Caki2 (cell line): ENCODE data around the gene ILK. TPM values are rescaled to one million over a fixed set of nuclear protein-coding genes. Genes with fewer than 3 reads are reported as not detected.
A peak's percentile ranks its signal among the peaks of the same experiment; 100 is the strongest.

Experiments used
- DNase-seq: peaks from one replicate; pipeline ENCODE4 v3.0.0-alpha.2; 2015; ENCODE audit warnings: low read depth
- in situ Hi-C: cut with HindIII; loops from 2 replicates; pipeline ENCODE4 v1.10.0; 2016; ENCODE audit warnings: low sequenced_read_pairs, low pct_unique_long_range_greater_than_20kb, mixed read lengths
- total RNA-seq: library from RNA; depleted of rRNA; stranded (reverse); fragments of >200 nt; shearing (Covaris generic); gene quantifications from 2 replicates; pipeline ENCODE4 v1.2.3, GENCODE V29; 2014; ENCODE audit warnings: low replicate concordance

ILK gene
- total RNA-seq, 1 experiment from 2014 or later = 153 TPM

GRCh38 chr11:6599881-6600390 is 3.6 kb upstream of the ILK start:
- in situ Hi-C loops = no loop called here

GRCh38 chr11:6601041-6601461 is 2.5 kb upstream of the ILK start:
- no peak for DNase-seq
- in situ Hi-C loops = no loop called here

More at GRCh38 chr11:6599881-6600390, 3.6 kb upstream of the ILK start:
- DNase-seq = no peak

DNA sequence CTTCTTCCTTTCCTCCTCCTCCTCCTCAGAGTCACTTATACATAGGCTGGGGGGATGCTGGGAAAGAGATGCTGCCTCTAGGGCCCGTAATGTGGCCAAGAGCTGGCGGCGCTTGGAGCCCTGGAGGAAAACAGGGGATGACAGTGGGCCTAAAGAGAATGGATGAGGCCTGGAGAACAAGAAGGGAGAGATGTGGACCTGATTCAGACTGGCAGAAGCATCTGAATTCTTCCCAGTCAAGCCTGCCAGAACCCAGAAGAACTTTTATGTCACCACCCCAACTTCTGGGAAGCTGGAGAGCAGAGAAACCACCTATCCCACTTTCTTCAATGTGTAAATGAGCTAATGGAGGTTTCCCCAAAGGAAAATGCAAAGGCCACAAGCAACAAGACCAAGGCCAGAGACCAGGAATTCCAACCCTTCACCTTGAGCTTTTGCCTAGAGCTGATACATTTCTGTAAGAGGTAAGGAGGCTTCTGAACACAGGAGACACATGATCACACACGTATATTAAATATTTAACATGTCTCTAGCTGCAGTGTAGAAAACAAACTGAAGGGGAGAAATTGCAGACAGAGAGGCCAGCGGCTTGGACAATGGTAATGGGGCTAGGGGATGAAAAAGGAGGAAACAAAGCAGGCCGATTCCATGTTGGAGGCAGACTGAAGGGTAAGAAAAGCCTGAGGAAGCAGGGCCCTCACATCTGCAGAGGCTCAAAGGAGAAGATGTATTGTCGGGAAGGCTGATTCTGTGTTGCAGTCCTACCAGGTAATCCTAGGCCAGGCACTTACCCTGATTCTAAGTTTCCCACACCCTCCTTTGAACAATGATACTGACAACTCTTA is 1.3 kb upstream of the ILK start:
- in situ Hi-C loops = no loop called here
- DNase-seq = no peak

DNA sequence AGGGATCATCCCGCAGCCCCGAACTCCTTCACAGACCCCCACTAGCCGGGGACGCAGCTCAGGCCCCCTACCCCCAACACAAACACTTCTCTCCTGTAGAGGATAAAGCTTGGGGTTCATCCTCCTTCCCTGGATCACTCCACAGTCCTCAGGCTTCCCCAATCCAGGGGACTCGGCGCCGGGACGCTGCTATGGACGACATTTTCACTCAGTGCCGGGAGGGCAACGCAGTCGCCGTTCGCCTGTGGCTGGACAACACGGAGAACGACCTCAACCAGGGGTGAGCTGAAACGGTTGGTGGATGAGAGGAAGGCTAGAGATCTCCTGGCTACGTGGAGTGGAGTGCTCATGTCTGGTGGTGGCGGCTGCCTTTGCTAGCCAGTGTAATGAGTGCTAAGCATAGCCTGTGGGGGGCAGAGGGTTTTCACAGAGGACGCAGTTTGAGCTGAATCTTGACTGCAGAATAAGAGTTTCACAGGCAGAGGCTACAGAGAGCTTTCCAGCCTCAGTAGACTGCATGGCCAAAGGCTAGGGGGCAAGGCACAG is 580 bp downstream of the ILK start:
- in situ Hi-C loops = no loop called here

DNA sequence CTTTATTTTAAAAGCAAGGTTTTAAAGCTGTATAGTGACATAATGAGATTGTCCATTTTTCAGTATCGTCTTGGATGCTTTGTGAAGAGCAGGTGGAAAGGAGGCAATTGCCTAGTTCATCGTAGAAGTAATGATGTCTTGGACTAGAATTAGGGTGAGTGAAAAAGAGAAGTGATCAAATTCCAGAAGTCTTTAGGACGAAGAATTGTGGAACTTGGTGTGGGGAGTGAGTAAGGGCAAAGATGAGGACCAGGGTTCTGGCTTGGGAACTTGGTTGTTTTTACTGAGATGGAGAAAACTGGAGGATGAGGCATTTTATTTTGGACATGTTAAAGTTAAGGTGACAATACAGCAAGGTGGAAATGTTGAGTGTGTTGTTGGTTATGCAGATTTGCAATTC is 1.2 kb downstream of the ILK start:
- in situ Hi-C loops = no loop called here
- no peak for DNase-seq

More for the DNA sequence above, 580 bp downstream of the ILK start:
- DNase-seq = peak; percentile 49

GRCh38 chr11:6606471-6607189 is 3.1 kb downstream of the ILK start:
- in situ Hi-C loops = no loop called here
- peak; percentile 91 for DNase-seq

- DNase-seq = no peak
- in situ Hi-C loops = no loop called here
Observed at GRCh38 chr11:6607190-6607795, 3.7 kb downstream of the ILK start.

DNA sequence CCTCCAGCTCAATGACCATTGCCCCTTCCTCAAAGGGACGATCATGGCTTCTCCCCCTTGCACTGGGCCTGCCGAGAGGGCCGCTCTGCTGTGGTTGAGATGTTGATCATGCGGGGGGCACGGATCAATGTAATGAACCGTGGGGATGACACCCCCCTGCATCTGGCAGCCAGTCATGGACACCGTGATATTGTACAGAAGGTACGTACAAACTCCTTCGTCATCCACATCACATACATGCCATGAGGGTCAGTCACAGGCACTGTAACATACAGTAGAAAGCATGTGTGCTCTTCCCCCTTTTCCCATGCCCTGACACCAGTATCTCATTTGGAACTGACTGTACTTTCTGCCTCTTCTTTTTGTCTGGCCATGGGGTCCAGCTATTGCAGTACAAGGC is 4.4 kb downstream of the ILK start:
- no peak for DNase-seq
- in situ Hi-C loops = no loop called here

DNA sequence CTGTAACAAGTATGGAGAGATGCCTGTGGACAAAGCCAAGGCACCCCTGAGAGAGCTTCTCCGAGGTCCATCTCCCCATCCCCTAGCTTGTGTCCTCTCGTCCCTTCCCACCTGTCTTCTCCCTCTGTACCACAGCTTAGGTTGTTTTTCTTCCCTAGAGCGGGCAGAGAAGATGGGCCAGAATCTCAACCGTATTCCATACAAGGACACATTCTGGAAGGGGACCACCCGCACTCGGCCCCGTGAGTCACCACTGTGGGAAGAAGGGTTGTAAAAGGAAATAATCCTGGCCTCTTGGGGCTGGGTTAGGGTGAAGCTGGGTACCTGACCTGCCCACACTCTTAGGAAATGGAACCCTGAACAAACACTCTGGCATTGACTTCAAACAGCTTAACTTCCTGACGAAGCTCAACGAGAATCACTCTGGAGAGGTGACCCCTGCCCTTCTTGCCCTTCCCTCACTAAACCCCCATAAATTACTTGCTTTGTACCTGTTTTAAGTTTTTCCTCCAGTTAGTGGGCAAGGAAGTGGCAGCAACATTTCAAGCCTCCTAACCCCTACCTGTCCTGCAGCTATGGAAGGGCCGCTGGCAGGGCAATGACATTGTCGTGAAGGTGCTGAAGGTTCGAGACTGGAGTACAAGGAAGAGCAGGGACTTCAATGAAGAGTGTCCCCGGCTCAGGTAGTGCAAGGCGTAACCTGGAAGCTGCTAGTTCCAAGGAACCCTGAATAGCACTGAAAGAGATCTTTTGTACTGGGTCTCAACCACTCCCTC is 5.3 kb downstream of the ILK start:
- no peak for DNase-seq
- in situ Hi-C loops = no loop called here

DNA sequence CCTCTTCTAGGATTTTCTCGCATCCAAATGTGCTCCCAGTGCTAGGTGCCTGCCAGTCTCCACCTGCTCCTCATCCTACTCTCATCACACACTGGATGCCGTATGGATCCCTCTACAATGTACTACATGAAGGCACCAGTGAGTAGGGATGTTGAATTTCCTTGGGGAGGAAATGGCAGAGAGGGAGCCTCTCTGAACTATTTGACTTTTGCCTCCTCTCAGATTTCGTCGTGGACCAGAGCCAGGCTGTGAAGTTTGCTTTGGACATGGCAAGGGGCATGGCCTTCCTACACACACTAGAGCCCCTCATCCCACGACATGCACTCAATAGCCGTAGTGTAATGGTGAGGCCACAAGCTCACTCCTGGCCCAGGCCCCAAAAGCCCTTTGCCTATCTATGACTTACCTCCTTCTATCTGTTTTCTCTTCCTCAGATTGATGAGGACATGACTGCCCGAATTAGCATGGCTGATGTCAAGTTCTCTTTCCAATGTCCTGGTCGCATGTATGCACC is 6.0 kb downstream of the ILK start:
- in situ Hi-C loops = no loop called here
- DNase-seq = no peak

DNA sequence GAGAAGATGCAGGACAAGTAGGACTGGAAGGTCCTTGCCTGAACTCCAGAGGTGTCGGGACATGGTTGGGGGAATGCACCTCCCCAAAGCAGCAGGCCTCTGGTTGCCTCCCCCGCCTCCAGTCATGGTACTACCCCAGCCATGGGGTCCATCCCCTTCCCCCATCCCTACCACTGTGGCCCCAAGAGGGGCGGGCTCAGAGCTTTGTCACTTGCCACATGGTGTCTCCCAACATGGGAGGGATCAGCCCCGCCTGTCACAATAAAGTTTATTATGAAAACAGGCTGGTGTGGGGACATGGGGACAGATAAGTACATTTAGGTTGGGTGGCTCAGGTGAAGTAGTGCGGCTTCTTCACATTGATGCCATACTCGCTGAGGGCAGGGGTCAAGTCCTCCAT is 7.0 kb downstream of the ILK start:
- no peak for DNase-seq
- in situ Hi-C loops = no loop called here

DNA sequence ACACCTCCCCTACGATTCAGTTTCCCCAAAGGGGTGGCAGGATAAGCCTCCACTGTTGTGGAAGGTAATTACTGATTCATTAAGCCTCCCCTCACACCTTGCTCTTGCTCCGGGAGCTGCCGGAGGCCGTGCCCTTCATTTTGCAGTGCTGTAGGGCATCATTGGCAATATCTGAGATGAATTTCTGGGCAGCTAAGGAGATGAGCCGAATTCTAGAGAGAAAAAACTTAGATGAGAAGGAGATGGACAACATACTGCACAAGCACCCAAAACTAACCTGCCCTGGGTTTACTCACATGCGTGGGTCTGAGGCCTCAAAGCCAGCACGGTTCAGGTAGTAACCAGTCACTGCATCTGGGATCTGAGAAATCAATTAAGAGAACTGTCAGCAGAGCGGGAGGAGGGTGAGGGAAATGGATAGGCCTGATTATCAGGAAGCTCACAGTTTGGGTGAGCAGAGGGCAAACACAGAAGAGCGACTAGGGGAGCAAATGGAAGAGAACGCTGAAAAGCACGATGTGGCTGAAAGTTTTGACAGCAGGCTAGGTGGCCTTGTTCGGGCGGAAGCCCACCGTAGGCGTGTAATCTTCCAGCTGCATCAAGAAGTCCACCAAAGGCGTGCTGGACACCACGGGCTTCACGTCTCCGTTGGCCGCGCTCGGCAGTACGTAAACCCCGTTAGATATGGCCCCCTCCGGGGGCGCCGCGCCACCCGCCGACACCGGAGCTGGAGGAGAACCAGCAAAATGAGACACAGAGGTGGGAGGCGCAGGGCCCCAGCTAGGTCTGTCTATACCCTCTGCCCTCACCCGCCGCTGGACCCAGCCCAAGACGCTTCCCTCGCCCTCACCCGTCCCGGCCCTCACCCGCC is 7.8 kb downstream of the ILK start:
- in situ Hi-C loops = no loop called here
- peak; percentile 13 for DNase-seq

GRCh38 chr11:6611963-6612212 is 8.3 kb downstream of the ILK start:
- in situ Hi-C loops = no loop called here
- no peak for DNase-seq

DNA sequence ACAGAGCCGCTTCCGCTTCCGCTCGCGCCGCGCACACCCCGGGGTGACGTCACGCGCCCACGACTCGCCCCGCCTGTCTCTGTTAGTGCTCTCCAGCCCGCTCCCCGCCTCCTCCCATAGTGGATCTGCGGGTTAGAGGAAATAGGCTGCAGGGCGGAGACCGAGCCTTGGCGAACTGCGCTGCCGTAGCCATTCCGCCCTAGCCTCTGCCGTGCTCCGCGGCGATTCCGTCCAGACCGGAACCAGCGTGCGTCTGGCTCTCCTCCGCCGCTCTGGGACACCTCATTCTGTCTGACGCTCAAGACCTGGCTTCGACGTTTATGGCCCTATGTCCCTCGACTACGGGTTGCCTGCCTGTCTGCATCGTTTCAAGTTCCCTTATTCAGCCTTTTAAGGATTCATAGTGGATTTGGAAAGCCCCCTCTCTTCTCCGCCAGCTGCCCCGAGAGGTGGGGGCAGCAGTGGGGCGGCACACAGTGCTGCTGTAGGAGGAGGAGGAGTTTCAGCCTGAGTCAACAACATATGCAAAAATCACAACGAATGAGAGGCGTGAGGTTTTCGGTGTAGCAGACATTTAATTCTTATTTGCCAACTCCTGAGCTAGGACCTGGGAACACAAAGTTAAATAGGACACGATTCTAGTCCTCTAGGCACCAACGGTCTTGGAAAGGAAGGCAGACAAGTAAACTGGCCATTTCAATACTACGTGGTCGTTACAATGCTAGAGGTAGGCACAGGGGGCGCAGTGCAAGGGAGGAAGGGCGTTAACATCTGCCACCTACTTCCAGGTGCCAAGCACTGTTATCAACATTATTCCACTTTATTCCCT is 8.9 kb downstream of the ILK start, which contains the start of gene TAF10:
TSS of gene TAF10 (minus strand) at position 4 of the 829 bp plus-strand sequence. CDS start 27 bp downstream, outside the sequence.
- peak; percentile 91 for DNase-seq
- in situ Hi-C loops = no loop called here

DNA sequence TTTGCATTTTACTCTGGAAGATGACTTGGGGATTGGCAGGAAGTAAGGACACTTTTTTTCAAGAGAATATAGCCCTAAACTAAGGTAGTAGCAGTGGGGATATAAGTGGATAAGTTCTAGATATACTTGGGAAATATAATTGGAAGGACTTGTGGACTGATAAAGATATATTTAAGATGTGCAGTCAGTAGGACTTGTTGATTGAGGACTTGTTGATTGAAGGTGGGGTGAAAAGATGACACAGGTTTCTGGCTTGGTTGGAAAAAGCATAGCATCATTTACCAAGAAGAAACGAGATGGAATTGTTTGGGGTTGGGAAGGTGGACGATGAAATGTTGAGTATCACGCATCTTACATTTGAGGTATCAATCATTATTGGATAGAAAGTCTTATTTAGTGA is 9.9 kb downstream of the ILK start:
- DNase-seq = no peak
- in situ Hi-C loops = no loop called here

DNA sequence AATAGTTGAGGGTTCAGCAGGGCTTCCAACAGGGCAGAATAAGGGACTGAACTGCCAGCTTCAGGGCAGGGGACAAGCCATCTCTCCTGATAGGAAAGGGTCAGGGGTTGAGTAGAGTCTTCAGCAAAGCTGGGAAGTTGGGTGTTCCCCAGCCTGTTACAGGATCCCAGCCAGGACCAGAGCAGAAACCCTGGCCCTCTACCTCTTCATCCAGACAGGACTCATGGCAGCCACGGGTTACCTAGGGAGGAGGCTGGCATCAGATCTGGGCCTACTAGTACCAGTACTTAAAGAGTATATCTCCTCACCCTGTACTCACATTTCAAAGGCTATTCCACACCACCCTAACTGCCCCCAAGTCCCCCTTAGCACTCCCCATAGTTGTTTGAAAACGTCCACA is 10.9 kb downstream of the ILK start:
- DNase-seq = no peak
- in situ Hi-C loops = no loop called here
